Sigmoid colon (tissue), 4 donors: ENCODE data around the gene MPV17L2.

Source experiments
- EP300 ChIP-seq, 4 donors: sonication (generic); formaldehyde crosslinking; IDR thresholded peaks; one replicate each; pipeline ENCODE4 v1.6.1; 2017; ENCODE audit warnings: antibody characterized with exemption in 4 of 4
- POLR2A ChIP-seq, 2 donors: fragments of 450-650 bp; IDR thresholded peaks; one replicate each; pipeline ENCODE4 v1.6.1; 2016; ENCODE audit warnings: antibody characterized with exemption in 2 of 2, mild to moderate bottlenecking in 2 of 2, moderate library complexity in 2 of 2
- TF ChIP-seq, protein P1 (sequence below), 4 experiments: fragments of 450-650 bp in 3 of 4; fragments of 200-600 bp in 1 of 4; IDR thresholded peaks; one replicate each; pipeline ENCODE4 v1.5.1; 2016 to 2019; ENCODE audit warnings: antibody characterized with exemption in 4 of 4, mild to moderate bottlenecking in 3 of 4, moderate library complexity in 2 of 4

DNA sequence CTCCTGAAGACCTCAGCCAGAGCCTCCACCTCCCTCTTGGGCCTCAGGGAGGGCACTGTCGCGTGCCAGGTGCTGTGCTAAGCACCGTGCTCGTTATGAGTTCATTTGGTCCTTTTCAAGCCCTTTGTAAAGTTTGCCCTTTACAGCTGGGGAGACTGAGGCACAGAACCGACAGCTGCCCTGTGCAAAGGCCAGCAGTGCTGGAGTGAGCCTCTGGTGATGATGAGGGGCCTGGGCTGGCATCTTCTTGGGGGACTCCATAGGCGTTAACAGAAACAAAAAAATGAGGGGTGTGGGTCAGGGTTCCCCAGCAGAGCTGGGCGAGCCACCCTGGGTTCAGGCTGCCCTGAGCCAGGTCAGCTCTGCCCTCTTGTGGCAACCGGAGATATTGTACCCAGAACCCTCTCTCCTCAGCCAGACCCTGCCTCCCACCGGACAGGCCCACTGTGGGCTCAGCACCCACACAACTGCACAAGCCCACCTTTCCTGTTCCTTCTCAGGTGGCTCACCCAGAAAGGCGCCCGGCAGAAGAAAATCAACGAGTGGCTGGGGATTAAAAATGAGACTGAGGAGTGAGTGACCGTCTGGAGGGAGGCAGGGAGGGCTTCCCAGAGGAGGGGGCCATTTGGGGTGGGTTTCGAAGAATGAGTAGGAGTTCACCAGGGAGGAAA, 24.9 kb upstream of the MPV17L2 start:
- TF ChIP-seq, protein P1, sequence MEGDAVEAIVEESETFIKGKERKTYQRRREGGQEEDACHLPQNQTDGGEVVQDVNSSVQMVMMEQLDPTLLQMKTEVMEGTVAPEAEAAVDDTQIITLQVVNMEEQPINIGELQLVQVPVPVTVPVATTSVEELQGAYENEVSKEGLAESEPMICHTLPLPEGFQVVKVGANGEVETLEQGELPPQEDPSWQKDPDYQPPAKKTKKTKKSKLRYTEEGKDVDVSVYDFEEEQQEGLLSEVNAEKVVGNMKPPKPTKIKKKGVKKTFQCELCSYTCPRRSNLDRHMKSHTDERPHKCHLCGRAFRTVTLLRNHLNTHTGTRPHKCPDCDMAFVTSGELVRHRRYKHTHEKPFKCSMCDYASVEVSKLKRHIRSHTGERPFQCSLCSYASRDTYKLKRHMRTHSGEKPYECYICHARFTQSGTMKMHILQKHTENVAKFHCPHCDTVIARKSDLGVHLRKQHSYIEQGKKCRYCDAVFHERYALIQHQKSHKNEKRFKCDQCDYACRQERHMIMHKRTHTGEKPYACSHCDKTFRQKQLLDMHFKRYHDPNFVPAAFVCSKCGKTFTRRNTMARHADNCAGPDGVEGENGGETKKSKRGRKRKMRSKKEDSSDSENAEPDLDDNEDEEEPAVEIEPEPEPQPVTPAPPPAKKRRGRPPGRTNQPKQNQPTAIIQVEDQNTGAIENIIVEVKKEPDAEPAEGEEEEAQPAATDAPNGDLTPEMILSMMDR (IDR thresholded peaks at IDR 0.05), result peak; percentile 46 to 72 (median 64)
- no peak for TF ChIP-seq POLR2A (IDR thresholded peaks at IDR 0.05)
- TF ChIP-seq EP300 (IDR thresholded peaks at IDR 0.05), result no peak
